ENCODE data around the gene IGSF21.

The IGSF21 gene

DNA sequence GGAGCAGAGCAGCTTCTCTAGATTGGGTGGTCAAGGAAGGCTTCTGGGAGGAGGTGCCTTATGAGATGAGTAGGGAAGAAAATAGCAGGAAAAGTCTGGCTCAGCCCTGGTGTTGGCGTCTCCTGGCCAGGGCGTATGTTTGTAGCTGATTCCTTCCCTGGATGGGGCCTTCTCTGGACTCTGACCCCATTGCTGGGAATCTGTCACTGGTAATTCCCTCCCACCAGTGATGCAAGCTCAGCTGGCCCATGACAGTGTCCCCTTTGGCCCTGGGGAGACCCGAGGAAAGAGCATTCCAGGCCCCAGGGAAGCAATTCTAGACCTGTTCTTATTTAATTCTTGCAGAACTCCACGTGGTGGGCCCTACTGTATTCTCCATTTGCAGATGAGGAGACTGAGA, 20.7 kb downstream of the IGSF21 start:
- DNase-seq: no peak
- Histone ChIP-seq H3K9me3 (replicated peaks; ENCODE audit: insufficient read depth, low read length) (no peaks in the 10 kb centered on the region), H3K4me1 (ENCODE audit: low read length) (no peaks in the 10 kb centered on the region), H3K79me2 (ENCODE audit: low read length) (no peaks in the 10 kb centered on the region), H3K4me2 (ENCODE audit: low read depth, low read length) (no peak overlapping the region), H3K27ac (ENCODE audit: low read length) (no peak overlapping the region), H3K9me2 (replicated peaks; ENCODE audit: insufficient read depth, low read length) (no peaks in the 10 kb centered on the region), H3K27me3 (replicated peaks; ENCODE audit: insufficient read depth, low read length) (peaks cover 85% of the 10 kb centered on the region), H3K9ac (ENCODE audit: low read length) (no peak overlapping the region), H3K4me3 (ENCODE audit: low read length) (no peak overlapping the region), H3F3A (ENCODE audit: insufficient read depth, low read length) (no peaks in the 10 kb centered on the region), H4K20me1 (ENCODE audit: insufficient read depth, low read length) (no peaks in the 10 kb centered on the region), H3K36me3 (replicated peaks; ENCODE audit: insufficient read depth, low read length) (no peaks in the 10 kb centered on the region), H2AFZ (ENCODE audit: low read length) (no peak overlapping the region)
- no peak for TF ChIP-seq EZH2phosphoT487 (IDR thresholded peaks at IDR 0.05; ENCODE audit: low read length)
- TF ChIP-seq, protein P1, sequence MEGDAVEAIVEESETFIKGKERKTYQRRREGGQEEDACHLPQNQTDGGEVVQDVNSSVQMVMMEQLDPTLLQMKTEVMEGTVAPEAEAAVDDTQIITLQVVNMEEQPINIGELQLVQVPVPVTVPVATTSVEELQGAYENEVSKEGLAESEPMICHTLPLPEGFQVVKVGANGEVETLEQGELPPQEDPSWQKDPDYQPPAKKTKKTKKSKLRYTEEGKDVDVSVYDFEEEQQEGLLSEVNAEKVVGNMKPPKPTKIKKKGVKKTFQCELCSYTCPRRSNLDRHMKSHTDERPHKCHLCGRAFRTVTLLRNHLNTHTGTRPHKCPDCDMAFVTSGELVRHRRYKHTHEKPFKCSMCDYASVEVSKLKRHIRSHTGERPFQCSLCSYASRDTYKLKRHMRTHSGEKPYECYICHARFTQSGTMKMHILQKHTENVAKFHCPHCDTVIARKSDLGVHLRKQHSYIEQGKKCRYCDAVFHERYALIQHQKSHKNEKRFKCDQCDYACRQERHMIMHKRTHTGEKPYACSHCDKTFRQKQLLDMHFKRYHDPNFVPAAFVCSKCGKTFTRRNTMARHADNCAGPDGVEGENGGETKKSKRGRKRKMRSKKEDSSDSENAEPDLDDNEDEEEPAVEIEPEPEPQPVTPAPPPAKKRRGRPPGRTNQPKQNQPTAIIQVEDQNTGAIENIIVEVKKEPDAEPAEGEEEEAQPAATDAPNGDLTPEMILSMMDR (IDR thresholded peaks at IDR 0.05; ENCODE audit: low read length): no peak
- no peak for TF ChIP-seq EZH2 (optimal IDR thresholded peaks at IDR 0.05; ENCODE audit: low read depth, low read length)

DNA sequence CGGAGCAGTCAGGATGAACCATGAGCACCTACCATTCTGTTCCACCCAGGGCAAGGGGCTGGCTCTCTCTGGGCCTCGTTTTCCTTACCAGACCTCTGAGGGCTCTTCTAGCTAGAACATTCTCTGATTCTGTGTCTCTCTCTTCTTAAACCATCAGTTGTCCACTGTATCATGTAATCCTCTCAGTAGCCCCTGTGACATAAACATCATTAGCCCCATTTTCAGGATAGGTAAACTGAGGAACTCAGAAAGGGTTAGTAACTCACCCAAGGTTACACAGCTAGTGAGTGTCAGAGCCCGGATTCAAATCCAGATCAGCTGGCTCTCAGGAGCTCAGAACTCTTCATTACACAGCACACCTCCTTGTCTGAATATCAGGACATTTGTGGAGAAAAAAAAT, 22.8 kb downstream of the IGSF21 start:
- H3K27ac ChIP-seq (ENCODE audit: low read length): no peak overlapping the region
- H3K79me2 ChIP-seq (ENCODE audit: low read length): no peaks in the 10 kb centered on the region
- H4K20me1 ChIP-seq (ENCODE audit: insufficient read depth, low read length): no peaks in the 10 kb centered on the region
- no peak overlapping the region for H3K4me2 ChIP-seq (ENCODE audit: low read depth, low read length)
- no peaks in the 10 kb centered on the region for H3K36me3 ChIP-seq (replicated peaks; ENCODE audit: insufficient read depth, low read length)
- no peaks in the 10 kb centered on the region for H3K4me1 ChIP-seq (ENCODE audit: low read length)
- no peak overlapping the region for H3K9ac ChIP-seq (ENCODE audit: low read length)
- TF ChIP-seq EZH2phosphoT487 (IDR thresholded peaks at IDR 0.05; ENCODE audit: low read length) (no peak), EZH2 (optimal IDR thresholded peaks at IDR 0.05; ENCODE audit: low read depth, low read length) (no peak)
- TF ChIP-seq, protein P1 (IDR thresholded peaks at IDR 0.05; ENCODE audit: low read length): no peak
- H3K4me3 ChIP-seq (ENCODE audit: low read length): no peak overlapping the region
- no peak for DNase-seq
- no peaks in the 10 kb centered on the region for H3F3A ChIP-seq (ENCODE audit: insufficient read depth, low read length)
- no peaks in the 10 kb centered on the region for H3K9me2 ChIP-seq (replicated peaks; ENCODE audit: insufficient read depth, low read length)
- H3K27me3 ChIP-seq (replicated peaks; ENCODE audit: insufficient read depth, low read length): peaks cover 78% of the 10 kb centered on the region
- no peak overlapping the region for H2AFZ ChIP-seq (ENCODE audit: low read length)
- H3K9me3 ChIP-seq (replicated peaks; ENCODE audit: insufficient read depth, low read length): no peaks in the 10 kb centered on the region

DNA sequence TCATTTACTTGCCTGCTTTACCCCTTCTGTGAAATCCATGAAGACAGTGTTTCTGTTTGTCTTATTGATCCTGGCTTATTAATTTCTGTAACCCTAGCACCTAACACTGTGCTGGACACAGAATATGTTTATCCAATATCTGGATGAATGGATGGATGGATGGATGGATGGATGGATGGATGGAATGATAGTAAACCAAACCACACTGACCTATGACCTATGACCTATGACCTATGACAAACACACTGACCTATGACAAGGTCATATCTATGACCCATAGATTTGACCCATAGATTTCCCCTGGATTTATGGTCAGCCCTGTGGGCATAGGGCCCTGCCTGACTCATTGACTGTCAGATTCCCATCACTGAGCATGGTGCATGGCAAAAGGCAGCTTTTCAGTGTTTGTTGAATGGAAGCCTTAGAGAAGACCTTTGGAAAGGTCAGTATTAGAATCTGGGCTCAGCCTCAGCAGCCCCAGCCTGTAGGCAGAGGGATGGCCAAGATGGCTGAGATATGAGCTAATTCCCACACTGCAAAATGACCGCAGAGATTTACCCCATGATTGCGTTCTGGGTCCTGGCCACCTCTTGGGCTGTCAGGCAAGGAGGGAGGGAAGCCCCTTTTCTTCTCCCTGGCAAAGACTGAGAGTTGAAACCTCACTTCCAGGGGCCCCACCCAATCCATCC, 24.6 kb downstream of the IGSF21 start:
- H3K4me1 ChIP-seq (ENCODE audit: low read length): no peaks in the 10 kb centered on the region

More for the DNA sequence above, 24.6 kb downstream of the IGSF21 start:
- H3K9me3 ChIP-seq (replicated peaks; ENCODE audit: insufficient read depth, low read length): no peaks in the 10 kb centered on the region
- no peak overlapping the region for H3K4me3 ChIP-seq (ENCODE audit: low read length)
- no peak overlapping the region for H3K27ac ChIP-seq (ENCODE audit: low read length)
- H3K9ac ChIP-seq (ENCODE audit: low read length): no peak overlapping the region
- H3K4me2 ChIP-seq (ENCODE audit: low read depth, low read length): no peak overlapping the region
- H3K9me2 ChIP-seq (replicated peaks; ENCODE audit: insufficient read depth, low read length): no peaks in the 10 kb centered on the region
- no peaks in the 10 kb centered on the region for H3K36me3 ChIP-seq (replicated peaks; ENCODE audit: insufficient read depth, low read length)
- TF ChIP-seq EZH2phosphoT487 (IDR thresholded peaks at IDR 0.05; ENCODE audit: low read length) (no peak), EZH2 (optimal IDR thresholded peaks at IDR 0.05; ENCODE audit: low read depth, low read length) (no peak)
- TF ChIP-seq, protein P1 (IDR thresholded peaks at IDR 0.05; ENCODE audit: low read length): no peak
- H4K20me1 ChIP-seq (ENCODE audit: insufficient read depth, low read length): no peaks in the 10 kb centered on the region
- H2AFZ ChIP-seq (ENCODE audit: low read length): no peak overlapping the region
- peaks cover 67% of the 10 kb centered on the region for H3K27me3 ChIP-seq (replicated peaks; ENCODE audit: insufficient read depth, low read length)
- H3K79me2 ChIP-seq (ENCODE audit: low read length): no peaks in the 10 kb centered on the region
- H3F3A ChIP-seq (ENCODE audit: insufficient read depth, low read length): no peaks in the 10 kb centered on the region
- DNase-seq: no peak
